RCC 7860 (cell line): Measurements from ENCODE around the gene C1QTNF1.

ENCODE experiments used
- DNase-seq: peaks from one replicate; pipeline ENCODE4 v3.0.0-alpha.2; 2015; ENCODE audit warnings: low spot score
- FAIRE-seq: peaks from 2 replicates; lab custom pipeline; 2012; peaks lifted over from hg19 to GRCh38; lab: Jason Lieb, UNC

Gene C1QTNF1

DNA sequence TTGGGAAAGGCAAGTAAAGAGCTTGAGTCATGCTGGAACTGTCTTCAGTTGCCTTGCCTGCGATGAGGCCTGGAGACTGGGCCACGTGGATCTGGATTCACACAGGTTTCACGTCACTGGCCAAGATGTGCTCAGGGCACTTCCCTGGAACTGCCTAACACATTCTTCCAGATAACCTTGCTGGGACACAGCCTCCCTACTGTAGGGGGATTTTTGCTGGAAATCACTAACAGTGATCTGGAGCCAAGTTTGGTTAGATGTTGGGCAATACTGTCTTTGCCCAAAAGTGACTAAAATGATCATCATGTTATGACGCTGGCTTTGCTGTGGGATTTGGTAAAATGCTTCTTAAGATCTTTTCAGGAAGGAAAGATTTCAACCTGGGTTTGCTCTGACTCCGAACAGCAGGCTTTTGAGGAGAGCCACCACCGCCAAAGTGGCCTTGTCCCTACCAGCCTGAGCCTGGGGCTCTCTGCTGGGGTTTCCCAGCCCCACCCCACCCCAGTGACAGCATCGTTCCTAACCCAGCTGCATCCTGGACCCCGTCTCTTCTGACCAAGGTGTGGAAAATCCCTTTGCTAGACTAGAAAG, 14.7 kb downstream of the C1QTNF1 start:
- FAIRE-seq = peak; percentile 67
- peak; percentile 95 for DNase-seq

DNA sequence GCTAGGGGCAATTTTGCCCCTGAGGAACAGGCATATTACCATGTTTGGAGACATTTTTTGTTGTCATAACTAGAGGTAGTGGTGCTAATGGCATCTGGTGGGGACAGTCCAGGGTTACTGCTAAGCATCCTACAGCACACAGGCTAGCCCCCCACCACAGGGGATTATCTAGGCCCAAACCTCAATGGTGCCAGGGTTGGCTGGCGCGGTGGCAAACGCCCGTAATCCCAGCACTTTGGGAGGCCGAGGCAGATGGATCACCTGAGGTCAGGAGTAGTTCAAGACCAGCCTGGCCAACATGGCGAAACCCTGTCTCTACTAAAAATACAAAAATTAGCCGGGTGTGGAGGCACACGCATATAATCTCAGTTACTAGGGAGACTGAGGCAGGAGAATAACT, 15.2 kb downstream of the C1QTNF1 start:
- FAIRE-seq (no peak), DNase-seq (no peak)

DNA sequence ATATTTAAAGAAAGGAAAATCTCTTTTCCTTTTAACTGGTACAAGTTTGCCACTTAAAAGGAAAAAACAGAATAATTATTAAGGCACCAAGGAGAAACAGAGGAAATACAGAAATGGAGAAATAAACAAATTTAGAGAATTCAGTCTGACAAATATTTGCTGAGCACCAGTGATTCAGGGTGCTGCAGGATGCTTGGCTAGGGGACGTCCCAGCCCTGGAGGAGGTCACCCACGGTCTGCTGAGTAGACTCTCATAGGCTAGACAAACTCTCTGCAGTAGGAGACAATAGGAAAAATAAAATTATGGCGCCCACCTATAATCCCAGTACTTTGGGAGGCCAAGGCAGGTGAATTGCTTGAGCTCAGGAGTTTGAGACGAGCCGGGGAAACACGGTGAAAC, 15.9 kb downstream of the C1QTNF1 start:
- DNase-seq (no peak), FAIRE-seq (no peak)

DNA sequence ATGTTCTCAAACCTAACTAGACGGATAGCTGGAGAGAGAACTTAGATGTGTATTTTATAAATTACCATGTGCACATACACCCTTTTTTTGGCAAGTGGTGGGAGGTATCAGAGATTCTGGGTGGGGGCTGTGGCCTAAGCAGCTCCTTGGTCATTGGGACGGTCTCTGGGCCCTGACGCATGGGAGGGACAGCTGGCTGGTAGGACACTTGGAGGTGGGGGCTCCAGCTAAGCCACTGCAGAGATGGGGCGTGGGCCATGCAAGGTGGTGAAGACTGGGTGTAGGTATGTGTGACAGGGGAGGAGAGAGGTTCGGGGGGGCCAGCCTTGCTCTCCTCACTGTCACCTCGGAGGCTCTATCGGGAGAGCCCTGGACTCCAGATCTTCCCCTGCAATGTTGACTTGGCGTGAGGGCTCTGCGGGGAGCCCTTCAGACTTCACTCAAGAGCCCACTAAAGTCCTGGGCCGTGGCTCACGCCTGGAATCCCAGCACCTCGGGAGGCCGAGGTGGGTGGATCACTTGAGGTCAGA, 17.1 kb downstream of the C1QTNF1 start:
- FAIRE-seq (no peak), DNase-seq (no peak)

DNA sequence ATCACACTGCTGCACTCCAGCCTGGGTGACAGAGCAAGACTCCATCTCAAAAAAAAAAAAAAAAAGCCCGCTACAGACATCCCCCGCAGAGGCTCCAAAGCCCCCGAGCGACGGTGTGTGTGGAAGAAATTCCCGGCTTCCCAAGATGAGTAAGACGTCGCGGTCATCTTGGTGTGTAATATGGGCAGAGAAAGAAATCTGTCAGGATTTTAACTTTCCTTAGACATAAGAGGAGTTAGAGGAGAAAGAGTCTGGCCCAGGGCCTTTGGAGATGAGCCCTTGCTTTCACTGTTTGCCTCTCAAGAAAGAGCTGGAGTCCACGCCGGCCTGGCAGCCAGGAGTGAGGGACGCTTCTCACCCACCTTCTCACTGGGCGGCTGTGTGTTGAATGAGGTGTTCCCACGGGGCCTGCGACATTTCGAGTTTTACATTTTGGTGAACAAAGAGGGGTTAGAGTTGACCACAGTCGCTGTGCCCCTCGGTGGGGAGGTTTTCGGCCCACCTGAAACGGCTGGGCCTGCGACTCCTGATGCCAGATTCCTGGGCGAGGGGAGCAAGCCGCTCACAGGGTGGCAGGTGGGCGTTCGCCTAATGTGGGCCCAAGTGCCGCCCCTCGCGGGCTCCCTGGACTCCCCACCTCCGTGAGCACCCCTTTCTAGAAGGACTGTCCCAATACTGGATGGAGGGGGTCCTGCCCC, 17.9 kb downstream of the C1QTNF1 start:
- DNase-seq (peak; percentile 39), FAIRE-seq (no peak)

DNA sequence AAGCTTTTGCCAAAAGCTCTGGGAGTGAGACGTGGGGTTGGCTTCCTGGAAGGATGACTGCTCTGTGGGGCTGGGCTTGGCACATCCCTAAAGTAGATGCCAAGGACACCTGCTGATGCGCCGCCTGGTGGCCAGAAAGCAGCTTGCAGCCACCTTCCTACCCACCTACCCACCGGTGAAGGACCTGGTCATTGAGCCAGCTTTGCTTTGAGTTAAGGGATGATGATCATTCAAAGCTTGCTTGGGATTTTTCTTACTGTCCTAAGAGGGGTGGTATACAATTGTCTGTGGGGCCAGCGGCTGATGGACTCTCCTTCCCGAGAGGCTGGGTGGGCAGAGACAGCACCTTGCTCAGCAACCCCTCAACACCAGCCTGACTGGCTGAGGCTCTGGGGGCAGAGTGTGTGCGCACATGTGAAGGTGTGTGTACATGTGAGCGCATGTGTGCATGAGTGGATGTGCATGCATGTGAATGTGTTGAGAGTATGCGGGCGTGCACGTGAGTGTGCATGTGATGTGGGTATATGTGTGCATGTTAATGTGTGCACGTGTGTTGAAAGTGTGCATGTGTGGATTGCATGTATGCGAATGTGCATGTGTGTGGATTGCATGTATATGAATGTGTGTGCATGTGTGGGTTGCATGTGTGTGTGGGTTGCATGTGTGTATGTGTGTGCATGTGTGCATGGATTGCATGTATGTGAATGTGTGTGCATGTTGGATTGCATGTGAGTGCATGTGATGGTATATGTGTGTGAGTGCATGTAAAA, 18.6 kb downstream of the C1QTNF1 start:
- DNase-seq (peak; percentile 35), FAIRE-seq (no peak)

DNA sequence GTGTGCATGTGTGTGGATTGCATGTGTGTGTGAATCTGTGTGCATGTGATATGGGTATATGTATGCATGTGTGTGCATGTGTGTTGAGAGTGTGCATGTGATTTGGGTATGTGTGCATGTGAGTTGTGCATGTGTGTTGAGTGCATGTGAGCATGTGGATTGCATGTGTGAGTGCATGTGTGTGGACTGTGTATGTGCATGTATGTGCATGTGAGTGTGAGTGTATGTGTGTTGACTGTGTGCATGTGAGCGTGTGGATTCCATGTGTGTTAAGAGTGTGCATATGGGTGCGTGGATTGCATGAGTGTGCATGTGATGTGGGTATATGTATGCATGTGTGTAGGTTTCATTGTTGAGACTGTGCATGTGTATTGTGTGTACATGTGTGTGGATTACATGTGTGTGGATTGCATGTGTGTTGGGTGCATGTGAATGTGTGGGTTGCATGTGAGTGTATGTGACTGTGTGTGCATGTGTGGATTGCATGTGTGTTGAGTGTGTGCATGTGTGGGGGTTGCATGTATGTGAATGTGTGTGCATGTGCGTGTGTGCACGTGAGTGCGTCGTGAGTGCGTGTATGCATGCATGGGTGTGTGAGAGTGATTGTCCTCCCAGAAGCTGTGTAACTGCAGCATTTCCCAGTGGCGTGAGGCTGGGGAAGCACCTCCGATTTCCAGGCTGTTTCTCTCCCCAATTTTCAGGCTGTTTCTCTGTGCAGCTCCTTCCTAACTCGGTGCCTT, 19.4 kb downstream of the C1QTNF1 start:
- no peak for FAIRE-seq
- DNase-seq = no peak

DNA sequence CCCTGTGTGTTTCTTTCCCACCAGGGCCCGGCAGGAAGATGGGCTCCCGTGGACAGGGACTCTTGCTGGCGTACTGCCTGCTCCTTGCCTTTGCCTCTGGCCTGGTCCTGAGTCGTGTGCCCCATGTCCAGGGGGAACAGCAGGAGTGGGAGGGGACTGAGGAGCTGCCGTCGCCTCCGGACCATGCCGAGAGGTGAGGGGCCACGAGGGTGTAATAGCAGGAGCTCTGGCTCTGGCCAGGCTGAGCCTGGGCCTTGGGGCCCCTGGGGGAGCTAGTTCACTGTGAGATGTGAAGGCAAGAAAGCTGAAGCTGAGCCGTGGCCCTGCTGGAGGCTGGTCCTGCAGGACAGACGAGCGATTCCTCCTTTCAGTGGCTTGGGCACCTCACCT, 20.0 kb downstream of the C1QTNF1 start:
- no peak for DNase-seq
- no peak for FAIRE-seq

DNA sequence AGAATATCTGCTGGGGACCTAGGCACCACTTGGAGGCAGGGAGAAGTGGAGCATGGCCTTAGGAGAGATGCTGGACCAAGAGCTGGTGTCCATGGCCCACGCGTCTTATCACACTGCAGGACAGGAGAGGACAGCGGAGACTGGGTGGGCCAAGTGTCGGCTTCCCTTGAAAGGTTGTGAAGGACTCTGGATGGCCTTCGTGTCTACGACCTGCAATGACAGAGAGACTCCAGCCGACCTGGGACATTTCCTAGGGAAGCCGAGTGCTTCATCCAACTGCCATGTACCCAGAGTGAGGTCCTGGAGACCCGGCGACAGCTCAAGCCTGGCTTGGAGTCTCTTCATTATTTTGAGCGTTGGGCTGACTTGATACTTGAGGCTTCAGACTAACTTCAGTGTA, 20.5 kb downstream of the C1QTNF1 start:
- no peak for FAIRE-seq
- no peak for DNase-seq

DNA sequence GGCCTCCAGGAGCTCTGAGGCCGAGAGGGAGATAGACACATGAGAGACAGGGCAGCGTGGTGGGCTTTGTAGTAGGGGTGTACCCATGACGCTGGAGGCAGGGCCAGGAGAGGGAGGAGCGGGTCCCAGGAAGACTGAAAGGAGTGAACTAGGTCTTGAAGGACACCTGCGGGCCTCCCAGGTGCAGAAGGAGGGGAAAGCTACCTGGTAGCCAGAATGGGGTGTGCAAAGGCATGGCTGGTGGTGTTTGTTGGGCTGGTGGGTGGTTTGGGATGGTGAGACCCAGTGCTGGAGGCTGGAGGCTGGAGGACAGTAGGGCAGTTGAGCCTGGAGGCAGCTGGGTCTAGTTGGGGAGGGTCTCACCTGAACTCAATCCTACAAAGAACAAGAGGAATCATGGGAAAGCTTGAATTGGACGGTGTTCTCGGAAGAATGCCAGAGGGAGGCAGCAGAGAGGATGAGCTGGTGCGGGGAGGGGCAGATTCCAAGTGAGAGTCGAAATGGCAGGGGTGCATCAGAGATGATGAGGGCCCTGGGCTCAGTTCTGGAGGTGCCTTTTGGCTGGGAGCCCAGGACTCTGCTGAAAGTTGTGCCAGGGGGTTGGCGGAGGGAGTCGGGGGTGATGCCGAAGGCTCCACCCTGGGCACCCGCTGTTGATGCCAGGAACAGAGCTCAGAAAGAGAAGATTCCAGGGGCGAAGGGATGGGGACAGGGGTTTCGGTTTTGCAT, 21.2 kb downstream of the C1QTNF1 start:
- FAIRE-seq (no peak), DNase-seq (no peak)

DNA sequence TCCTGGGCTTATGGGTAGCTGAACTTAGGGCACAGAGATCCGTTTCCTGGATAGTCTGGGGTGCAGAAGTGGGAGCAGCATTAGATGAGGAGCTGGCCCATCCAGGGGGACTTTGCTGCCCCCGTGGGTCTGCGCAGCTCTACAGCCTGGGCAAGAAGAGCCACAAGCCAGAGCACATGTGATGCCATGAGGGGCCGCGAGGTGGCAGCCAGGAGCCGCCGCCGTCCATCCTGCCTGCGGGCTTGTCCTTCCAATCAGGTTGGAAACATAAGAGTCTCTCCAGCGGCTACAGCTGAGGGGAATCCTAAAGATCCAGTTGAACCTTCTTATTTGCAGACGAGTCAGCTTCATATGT, 21.9 kb downstream of the C1QTNF1 start:
- DNase-seq (no peak), FAIRE-seq (no peak)

DNA sequence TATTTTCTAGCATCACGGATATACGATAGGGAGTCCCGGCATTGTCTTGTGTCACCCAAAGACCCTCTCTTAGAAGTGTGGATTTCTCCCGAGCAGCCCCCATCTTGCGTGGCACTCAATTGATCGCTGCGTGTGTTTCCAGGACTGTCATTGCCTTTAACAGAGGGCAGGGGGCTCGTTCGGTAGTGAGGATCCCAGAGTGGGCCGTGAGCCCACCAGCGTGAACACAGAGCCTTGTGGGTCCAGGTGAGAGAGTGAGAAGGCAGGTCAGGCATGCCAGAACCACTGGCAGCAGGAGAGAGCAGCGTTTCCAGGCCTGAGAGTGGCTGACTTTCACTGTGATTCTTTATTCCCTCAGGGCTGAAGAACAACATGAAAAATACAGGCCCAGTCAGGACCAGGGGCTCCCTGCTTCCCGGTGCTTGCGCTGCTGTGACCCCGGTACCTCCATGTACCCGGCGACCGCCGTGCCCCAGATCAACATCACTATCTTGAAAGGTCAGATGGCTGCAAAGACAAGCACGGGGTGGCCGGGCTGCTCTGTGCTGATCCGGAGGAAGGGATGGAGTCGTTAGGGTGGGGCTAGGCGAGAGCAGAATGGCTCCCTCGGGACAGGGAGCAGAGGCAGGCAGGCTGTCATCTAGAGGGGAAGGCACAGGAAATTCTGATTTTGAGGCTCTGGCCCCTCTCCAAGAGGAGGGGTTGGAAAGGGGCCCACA, 22.4 kb downstream of the C1QTNF1 start:
- no peak for FAIRE-seq

DNA sequence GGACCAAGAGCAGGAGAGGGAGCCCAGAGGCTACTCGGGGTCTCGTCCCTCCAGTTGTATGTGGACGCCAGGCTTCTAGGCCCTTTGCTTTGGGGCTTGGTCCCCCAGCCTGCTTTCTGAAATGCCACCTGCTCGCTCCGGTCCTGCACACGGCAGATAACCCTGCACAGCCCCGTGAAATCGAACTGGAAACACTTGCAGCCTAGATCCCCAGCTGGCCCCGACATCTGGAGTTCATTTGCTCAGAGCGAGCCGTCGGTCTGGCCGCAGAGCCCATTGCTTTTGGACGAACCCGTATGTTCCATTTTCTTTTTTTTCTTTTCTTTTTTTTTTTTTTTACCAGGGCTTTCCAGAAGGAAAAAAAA, 22.9 kb downstream of the C1QTNF1 start:
- FAIRE-seq (no peak), DNase-seq (no peak)

More for the DNA sequence above, 22.4 kb downstream of the C1QTNF1 start:
- DNase-seq = no peak

DNA sequence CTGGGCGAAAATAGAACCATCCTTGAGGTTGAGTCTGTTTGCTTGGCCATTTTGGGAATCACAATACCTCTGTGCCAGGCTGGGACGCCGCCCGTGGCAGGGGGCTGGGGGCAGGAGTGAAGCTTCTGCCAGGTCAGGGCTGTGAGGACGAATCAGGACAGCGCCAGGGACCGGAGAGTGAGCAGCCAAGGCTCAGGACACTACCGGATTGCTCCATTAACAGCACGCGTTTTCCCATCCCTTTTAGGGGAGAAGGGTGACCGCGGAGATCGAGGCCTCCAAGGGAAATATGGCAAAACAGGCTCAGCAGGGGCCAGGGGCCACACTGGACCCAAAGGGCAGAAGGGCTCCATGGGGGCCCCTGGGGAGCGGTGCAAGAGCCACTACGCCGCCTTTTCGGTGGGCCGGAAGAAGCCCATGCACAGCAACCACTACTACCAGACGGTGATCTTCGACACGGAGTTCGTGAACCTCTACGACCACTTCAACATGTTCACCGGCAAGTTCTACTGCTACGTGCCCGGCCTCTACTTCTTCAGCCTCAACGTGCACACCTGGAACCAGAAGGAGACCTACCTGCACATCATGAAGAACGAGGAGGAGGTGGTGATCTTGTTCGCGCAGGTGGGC, 23.4 kb downstream of the C1QTNF1 start:
- FAIRE-seq = no peak

DNA sequence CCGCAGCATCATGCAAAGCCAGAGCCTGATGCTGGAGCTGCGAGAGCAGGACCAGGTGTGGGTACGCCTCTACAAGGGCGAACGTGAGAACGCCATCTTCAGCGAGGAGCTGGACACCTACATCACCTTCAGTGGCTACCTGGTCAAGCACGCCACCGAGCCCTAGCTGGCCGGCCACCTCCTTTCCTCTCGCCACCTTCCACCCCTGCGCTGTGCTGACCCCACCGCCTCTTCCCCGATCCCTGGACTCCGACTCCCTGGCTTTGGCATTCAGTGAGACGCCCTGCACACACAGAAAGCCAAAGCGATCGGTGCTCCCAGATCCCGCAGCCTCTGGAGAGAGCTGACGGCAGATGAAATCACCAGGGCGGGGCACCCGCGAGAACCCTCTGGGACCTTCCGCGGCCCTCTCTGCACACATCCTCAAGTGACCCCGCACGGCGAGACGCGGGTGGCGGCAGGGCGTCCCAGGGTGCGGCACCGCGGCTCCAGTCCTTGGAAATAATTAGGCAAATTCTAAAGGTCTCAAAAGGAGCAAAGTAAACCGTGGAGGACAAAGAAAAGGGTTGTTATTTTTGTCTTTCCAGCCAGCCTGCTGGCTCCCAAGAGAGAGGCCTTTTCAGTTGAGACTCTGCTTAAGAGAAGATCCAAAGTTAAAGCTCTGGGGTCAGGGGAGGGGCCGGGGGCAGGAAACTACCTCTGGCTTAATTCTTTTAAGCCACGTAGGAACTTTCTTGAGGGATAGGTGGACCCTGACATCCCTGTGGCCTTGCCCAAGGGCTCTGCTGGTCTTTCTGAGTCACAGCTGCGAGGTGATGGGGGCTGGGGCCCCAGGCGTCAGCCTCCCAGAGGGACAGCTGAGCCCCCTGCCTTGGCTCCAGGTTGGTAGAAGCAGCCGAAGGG, 24.2 kb downstream of the C1QTNF1 start:
- no peak for DNase-seq
- FAIRE-seq = no peak

More for the DNA sequence above, 23.4 kb downstream of the C1QTNF1 start:
- no peak for DNase-seq

DNA sequence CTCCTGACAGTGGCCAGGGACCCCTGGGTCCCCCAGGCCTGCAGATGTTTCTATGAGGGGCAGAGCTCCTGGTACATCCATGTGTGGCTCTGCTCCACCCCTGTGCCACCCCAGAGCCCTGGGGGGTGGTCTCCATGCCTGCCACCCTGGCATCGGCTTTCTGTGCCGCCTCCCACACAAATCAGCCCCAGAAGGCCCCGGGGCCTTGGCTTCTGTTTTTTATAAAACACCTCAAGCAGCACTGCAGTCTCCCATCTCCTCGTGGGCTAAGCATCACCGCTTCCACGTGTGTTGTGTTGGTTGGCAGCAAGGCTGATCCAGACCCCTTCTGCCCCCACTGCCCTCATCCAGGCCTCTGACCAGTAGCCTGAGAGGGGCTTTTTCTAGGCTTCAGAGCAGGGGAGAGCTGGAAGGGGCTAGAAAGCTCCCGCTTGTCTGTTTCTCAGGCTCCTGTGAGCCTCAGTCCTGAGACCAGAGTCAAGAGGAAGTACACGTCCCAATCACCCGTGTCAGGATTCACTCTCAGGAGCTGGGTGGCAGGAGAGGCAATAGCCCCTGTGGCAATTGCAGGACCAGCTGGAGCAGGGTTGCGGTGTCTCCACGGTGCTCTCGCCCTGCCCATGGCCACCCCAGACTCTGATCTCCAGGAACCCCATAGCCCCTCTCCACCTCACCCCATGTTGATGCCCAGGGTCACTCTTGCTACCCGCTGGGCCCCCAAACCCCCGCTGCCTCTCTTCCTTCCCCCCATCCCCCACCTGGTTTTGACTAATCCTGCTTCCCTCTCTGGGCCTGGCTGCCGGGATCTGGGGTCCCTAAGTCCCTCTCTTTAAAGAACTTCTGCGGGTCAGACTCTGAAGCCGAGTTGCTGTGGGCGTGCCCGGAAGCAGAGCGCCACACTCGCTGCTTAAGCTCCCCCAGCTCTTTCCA, 25.1 kb downstream of the C1QTNF1 start:
- FAIRE-seq (no peak), DNase-seq (no peak)

DNA sequence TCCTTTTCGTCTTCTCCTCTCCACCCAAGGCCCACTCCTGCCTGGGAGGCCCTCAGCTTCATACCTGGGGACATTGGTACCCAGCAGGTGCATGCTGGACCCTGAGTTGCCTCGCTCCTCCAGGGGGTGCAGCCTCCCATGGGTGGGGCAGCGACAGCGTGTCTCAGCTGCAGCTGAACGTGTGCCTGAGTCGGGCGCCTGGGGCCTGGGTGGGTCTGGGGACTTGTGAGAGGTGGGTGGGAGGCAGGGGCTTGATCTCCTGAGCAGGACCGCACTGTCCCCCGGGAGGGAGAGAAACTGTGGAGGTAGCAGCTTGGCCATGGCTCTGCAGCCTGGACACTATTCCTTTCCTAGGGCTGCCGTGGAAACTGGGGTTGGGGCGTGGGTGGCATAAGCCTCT, 25.9 kb downstream of the C1QTNF1 start:
- DNase-seq (no peak), FAIRE-seq (no peak)
